ENCODE data around the gene COQ8B.
A peak's percentile ranks its signal among the peaks of the same experiment; 100 is the strongest.

Gene COQ8B

DNA sequence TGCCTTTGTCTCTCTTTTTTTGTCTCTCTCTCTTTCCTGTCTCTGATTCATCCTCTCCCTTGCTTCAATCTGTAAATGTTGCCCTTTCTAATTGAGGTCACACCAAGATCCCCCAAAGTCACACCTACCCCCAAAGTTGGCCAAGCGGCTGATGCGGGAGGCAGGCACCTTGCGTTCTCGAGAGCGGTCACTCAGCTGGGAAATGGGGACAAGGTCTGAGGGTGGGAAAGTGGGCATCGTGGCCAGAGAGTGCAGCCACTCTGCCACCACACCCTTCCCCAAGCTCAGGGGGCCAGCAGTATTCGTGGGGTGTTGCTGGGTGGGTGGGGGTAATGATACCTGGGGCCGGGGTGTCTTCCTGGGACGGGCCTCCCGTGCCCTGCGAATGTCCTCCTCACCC lies 2.7 kb downstream of the COQ8B start:
- Histone ChIP-seq H3K27me3 (ENCODE audit: control insufficient read depth, insufficient read depth, low read length) (no peaks in the 10 kb centered on the region), H3K9me3 (ENCODE audit: control insufficient read depth, insufficient read depth, low read length) (no peaks in the 10 kb centered on the region), H3K9ac (ENCODE audit: low read depth, low read length) (no peak overlapping the region), H3K36me3 (ENCODE audit: control insufficient read depth, insufficient read depth, low read length) (no peaks in the 10 kb centered on the region), H3K4me1 (ENCODE audit: control insufficient read depth, insufficient read depth, low read length) (peaks cover 11% of the 10 kb centered on the region), H3K4me3 (ENCODE audit: low read depth, low read length) (peak overlapping the region; percentile 88)

- peaks cover 12% of the 10 kb centered on the region for H3K36me3 ChIP-seq (ENCODE audit: control insufficient read depth, insufficient read depth, low read length)
- no peak overlapping the region for H3K9ac ChIP-seq (ENCODE audit: low read depth, low read length)
- H3K4me1 ChIP-seq (ENCODE audit: control insufficient read depth, insufficient read depth, low read length): no peaks in the 10 kb centered on the region
- no peak overlapping the region for H3K4me3 ChIP-seq (ENCODE audit: low read depth, low read length)
- no peaks in the 10 kb centered on the region for H3K27me3 ChIP-seq (ENCODE audit: control insufficient read depth, insufficient read depth, low read length)
- no peaks in the 10 kb centered on the region for H3K9me3 ChIP-seq (ENCODE audit: control insufficient read depth, insufficient read depth, low read length)
Observed at GRCh38 chr19:40709817-40710216, 6.9 kb downstream of the COQ8B start.

GRCh38 chr19:40707615-40708014 lies 9.1 kb downstream of the COQ8B start:
- no peaks in the 10 kb centered on the region for H3K9me3 ChIP-seq (ENCODE audit: control insufficient read depth, insufficient read depth, low read length)
- H3K36me3 ChIP-seq (ENCODE audit: control insufficient read depth, insufficient read depth, low read length): peaks cover 15% of the 10 kb centered on the region
- H3K9ac ChIP-seq (ENCODE audit: low read depth, low read length): no peak overlapping the region
- no peaks in the 10 kb centered on the region for H3K4me1 ChIP-seq (ENCODE audit: control insufficient read depth, insufficient read depth, low read length)
- H3K4me3 ChIP-seq (ENCODE audit: low read depth, low read length): no peak overlapping the region
- H3K27me3 ChIP-seq (ENCODE audit: control insufficient read depth, insufficient read depth, low read length): no peaks in the 10 kb centered on the region

DNA sequence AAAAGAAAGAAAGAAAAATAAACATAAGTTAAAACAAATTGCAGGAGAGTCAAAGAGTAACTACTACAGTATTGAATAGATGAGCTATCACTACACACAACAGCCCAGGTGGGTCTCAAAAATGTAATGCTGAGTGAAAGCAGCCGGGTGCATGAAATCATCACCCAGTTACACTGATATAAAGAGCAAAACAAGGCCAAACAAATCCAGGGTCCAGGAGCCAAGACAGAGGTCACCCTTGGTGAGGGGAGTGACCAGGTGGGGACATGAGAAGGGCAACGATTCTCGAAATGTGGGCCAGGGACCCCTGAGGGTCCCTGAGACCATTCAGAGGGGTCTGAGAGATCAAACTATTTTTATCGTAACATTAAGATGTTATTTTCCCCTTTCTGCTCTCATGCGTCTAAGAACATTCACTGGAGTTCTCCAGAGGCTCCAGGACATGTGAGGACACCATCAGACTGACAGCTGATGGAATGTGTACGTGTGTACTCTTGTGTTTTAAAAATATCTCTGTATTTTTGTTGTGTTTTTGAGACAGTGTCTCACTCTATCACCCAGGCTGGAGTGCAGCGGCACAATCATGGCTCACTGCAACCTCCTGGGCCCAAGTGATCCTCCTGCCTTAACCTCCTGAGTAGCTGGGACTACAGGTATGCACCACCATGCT lies 10.6 kb downstream of the COQ8B start:
- Histone ChIP-seq H3K9me3 (ENCODE audit: control insufficient read depth, insufficient read depth, low read length) (no peaks in the 10 kb centered on the region), H3K4me3 (ENCODE audit: low read depth, low read length) (no peak overlapping the region), H3K9ac (ENCODE audit: low read depth, low read length) (no peak overlapping the region), H3K36me3 (ENCODE audit: control insufficient read depth, insufficient read depth, low read length) (peaks cover 25% of the 10 kb centered on the region), H3K27me3 (ENCODE audit: control insufficient read depth, insufficient read depth, low read length) (no peaks in the 10 kb centered on the region), H3K4me1 (ENCODE audit: control insufficient read depth, insufficient read depth, low read length) (peaks cover 3% of the 10 kb centered on the region)

- no peak overlapping the region for H3K9ac ChIP-seq (ENCODE audit: low read depth, low read length)
- H3K36me3 ChIP-seq (ENCODE audit: control insufficient read depth, insufficient read depth, low read length): peaks cover 28% of the 10 kb centered on the region
- peaks cover 3% of the 10 kb centered on the region for H3K4me1 ChIP-seq (ENCODE audit: control insufficient read depth, insufficient read depth, low read length)
- no peaks in the 10 kb centered on the region for H3K27me3 ChIP-seq (ENCODE audit: control insufficient read depth, insufficient read depth, low read length)
- H3K9me3 ChIP-seq (ENCODE audit: control insufficient read depth, insufficient read depth, low read length): no peaks in the 10 kb centered on the region
- H3K4me3 ChIP-seq (ENCODE audit: low read depth, low read length): no peak overlapping the region
Observed at GRCh38 chr19:40705362-40705651, 11.4 kb downstream of the COQ8B start.

DNA sequence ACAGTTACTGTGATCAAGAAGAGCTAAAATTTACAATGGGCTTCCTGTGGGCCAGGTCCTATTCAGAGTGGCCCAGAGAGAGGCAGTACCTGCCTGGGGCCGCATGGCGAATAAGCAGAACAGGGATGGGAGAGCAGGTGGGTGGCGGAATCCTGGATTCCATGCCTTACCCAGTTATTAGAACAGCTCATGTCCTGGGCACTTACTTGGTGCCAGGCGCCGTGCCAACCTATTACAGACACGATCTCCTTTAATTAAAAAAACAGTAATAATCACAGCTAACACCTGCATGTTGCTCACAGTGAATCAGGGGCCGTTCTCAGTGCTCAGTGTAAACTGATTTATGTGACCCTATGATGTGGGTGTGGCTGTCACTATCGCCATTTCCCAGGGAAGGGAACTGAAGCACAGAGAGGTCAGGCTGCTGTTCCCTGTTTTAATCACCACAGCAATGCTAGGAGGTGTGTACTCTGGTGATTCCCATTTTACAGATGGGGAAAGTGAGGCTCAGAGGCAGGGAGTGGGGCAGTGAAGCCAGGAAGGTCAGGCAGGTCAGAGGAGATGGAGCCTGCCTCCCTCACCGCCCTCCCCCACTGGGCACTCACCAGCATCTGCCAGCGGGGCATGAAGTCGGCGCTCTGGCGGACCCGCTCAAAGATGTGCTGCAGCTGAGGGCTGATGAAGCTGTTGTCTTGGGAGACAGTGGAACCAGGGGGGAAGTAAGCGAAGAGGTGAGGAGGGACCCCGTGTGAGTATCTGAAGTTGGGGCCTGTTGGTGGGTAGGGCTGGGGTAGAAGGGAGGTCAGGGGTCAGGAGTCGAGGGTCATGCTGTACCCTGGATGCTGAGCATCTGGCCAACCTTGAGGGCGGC lies 12.0 kb downstream of the COQ8B start:
- Histone ChIP-seq H3K36me3 (ENCODE audit: control insufficient read depth, insufficient read depth, low read length) (peaks cover 32% of the 10 kb centered on the region), H3K4me3 (ENCODE audit: low read depth, low read length) (no peak overlapping the region), H3K9me3 (ENCODE audit: control insufficient read depth, insufficient read depth, low read length) (no peaks in the 10 kb centered on the region), H3K4me1 (ENCODE audit: control insufficient read depth, insufficient read depth, low read length) (peaks cover 3% of the 10 kb centered on the region), H3K9ac (ENCODE audit: low read depth, low read length) (no peak overlapping the region), H3K27me3 (ENCODE audit: control insufficient read depth, insufficient read depth, low read length) (no peaks in the 10 kb centered on the region)

- H3K9me3 ChIP-seq (ENCODE audit: control insufficient read depth, insufficient read depth, low read length): no peaks in the 10 kb centered on the region
- no peak overlapping the region for H3K4me3 ChIP-seq (ENCODE audit: low read depth, low read length)
- H3K36me3 ChIP-seq (ENCODE audit: control insufficient read depth, insufficient read depth, low read length): peaks cover 32% of the 10 kb centered on the region
- peak overlapping the region; percentile 65 for H3K9ac ChIP-seq (ENCODE audit: low read depth, low read length)
- peaks cover 3% of the 10 kb centered on the region for H3K4me1 ChIP-seq (ENCODE audit: control insufficient read depth, insufficient read depth, low read length)
- no peaks in the 10 kb centered on the region for H3K27me3 ChIP-seq (ENCODE audit: control insufficient read depth, insufficient read depth, low read length)
Observed at GRCh38 chr19:40703029-40703755, 13.5 kb downstream of the COQ8B start.

DNA sequence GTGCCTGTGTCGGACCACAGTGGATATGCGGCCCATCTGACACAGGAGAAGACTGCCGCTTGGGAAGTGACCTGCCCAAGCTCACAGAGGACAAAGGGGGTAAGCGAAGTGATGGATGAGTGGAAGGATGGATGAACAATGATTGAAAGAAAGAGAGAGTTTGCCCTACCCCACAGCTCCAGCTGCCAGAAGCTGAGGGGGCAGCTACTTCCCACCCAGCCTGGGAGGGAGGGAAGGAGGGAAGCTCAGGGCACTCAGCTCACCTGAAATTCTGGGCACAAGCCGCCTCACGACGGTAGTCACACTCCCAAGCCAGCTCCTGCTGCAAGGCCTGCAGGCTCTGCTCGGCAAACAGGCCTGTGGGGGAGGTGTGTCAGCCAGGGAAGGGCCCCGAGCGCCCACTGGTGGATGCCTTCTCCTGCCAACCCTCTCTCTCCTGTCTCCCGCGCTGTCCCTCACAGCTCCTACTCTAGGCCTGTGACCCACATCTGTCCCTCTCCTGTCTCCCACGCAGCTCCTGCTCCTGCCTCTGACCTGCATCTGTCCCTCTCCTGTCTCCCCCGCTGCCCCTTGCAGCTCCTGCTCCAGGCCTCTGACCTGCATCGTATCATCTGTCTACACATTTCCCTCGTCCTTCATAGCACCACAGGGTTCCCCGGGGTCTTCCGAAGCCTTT lies 14.2 kb downstream of the COQ8B start:
- no peaks in the 10 kb centered on the region for H3K27me3 ChIP-seq (ENCODE audit: control insufficient read depth, insufficient read depth, low read length)
- peak overlapping the region; percentile 65 for H3K9ac ChIP-seq (ENCODE audit: low read depth, low read length)
- H3K9me3 ChIP-seq (ENCODE audit: control insufficient read depth, insufficient read depth, low read length): no peaks in the 10 kb centered on the region
- H3K36me3 ChIP-seq (ENCODE audit: control insufficient read depth, insufficient read depth, low read length): peaks cover 32% of the 10 kb centered on the region
- H3K4me1 ChIP-seq (ENCODE audit: control insufficient read depth, insufficient read depth, low read length): peaks cover 3% of the 10 kb centered on the region
- no peak overlapping the region for H3K4me3 ChIP-seq (ENCODE audit: low read depth, low read length)

- Histone ChIP-seq H3K4me1 (ENCODE audit: control insufficient read depth, insufficient read depth, low read length) (peaks cover 3% of the 10 kb centered on the region), H3K9me3 (ENCODE audit: control insufficient read depth, insufficient read depth, low read length) (no peaks in the 10 kb centered on the region), H3K36me3 (ENCODE audit: control insufficient read depth, insufficient read depth, low read length) (peaks cover 32% of the 10 kb centered on the region), H3K27me3 (ENCODE audit: control insufficient read depth, insufficient read depth, low read length) (no peaks in the 10 kb centered on the region), H3K4me3 (ENCODE audit: low read depth, low read length) (no peak overlapping the region), H3K9ac (ENCODE audit: low read depth, low read length) (no peak overlapping the region)
Observed at GRCh38 chr19:40701758-40702157, 14.9 kb downstream of the COQ8B start.

DNA sequence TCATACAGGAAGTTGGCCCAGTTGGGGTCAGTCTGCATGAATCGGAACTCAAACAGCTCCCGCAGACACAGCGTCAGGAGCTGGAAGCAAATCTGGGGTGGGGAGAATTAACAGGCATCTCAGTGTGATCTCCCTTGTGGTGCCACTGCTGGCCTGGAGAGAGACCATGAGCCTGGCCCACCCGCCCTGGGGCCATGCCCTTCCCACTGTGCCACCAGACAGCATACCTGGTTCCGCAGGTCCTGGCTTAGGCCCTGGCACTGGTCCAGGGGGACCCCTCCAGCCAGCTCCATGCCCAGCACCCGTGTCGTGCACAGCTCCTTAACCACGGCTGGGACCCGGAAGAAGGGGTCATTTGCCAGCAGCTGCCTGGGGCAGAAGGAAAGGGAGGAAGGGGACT lies 16.6 kb downstream of the COQ8B start:
- Histone ChIP-seq H3K4me1 (ENCODE audit: control insufficient read depth, insufficient read depth, low read length) (peaks cover 3% of the 10 kb centered on the region), H3K9me3 (ENCODE audit: control insufficient read depth, insufficient read depth, low read length) (no peaks in the 10 kb centered on the region), H3K4me3 (ENCODE audit: low read depth, low read length) (no peak overlapping the region), H3K36me3 (ENCODE audit: control insufficient read depth, insufficient read depth, low read length) (peaks cover 22% of the 10 kb centered on the region), H3K9ac (ENCODE audit: low read depth, low read length) (no peak overlapping the region), H3K27me3 (ENCODE audit: control insufficient read depth, insufficient read depth, low read length) (no peaks in the 10 kb centered on the region)

DNA sequence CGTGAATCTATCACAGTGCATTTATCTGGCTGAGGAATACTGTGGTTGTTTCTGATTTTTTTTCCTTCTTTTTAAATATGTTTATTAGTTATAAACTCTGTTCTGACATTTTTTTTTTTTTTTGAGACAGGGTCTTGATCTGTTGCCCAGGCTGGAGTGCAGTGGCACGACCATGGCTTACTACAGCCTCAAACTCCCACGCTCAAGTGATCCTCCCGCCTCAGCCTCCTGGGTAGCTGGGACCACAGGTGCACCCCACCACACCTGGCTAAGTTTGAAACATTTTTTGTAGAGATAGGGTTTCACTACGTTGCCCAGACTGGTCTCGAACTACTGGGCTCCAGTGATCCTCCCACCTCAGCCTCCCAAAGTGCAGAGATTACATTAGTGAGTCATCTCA lies 19.7 kb downstream of the COQ8B start:
- Histone ChIP-seq H3K4me1 (ENCODE audit: control insufficient read depth, insufficient read depth, low read length) (no peaks in the 10 kb centered on the region), H3K9ac (ENCODE audit: low read depth, low read length) (no peak overlapping the region), H3K36me3 (ENCODE audit: control insufficient read depth, insufficient read depth, low read length) (peaks cover 28% of the 10 kb centered on the region), H3K4me3 (ENCODE audit: low read depth, low read length) (no peak overlapping the region), H3K27me3 (ENCODE audit: control insufficient read depth, insufficient read depth, low read length) (no peaks in the 10 kb centered on the region), H3K9me3 (ENCODE audit: control insufficient read depth, insufficient read depth, low read length) (no peaks in the 10 kb centered on the region)
